GM12892 (cell line): Measurements from ENCODE around the gene ADK.

Experiments used
- POLR2A ChIP-seq: IDR thresholded peaks from 2 replicates; pipeline ENCODE4 v1.6.1; 2011; ENCODE audit warnings: low read depth, low read length, control low read depth
- POLR2AphosphoS5 ChIP-seq: IDR thresholded peaks from 2 replicates; pipeline ENCODE4 v1.6.1; 2011; ENCODE audit warnings: low read depth, low read length, control low read depth
- TAF1 ChIP-seq: IDR thresholded peaks from 2 replicates; pipeline ENCODE4 v1.6.1; 2011; ENCODE audit warnings: low read depth, mild to moderate bottlenecking, control low read depth, low read length, borderline replicate concordance

DNA sequence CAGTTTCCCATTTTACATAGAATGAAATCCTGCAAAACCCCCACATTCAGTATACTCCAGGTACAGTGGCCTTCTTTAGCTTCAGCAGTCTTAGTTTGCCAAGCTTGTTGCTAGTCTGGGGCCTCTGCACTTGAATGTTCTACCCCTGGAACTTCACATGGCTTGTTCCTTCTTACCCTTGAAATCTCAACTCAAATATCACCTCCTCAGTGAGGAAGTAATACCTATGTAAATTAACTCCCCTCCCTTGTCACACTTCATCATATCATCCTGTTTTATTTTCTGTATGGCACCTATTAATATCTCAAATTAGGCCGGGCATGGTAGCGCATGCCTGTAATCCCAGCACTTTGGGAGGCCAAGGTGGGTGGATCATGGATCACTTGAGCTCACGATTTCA is 511.6 kb downstream of the ADK start:
- TF ChIP-seq POLR2AphosphoS5 = no peak
- TF ChIP-seq POLR2A = no peak
- TF ChIP-seq TAF1 = no peak
